HEK293 (cell line): ENCODE measurements around the gene COL6A1.

Experiments used
- KLF9 ChIP-seq: fragments of 450-650 bp; formaldehyde crosslinking; IDR thresholded peaks from 2 replicates; pipeline ENCODE4 v1.5.1; 2016; ENCODE audit warnings: missing biosample characterization, missing genetic modification characterization, low read depth
- ZNF184 ChIP-seq: fragments of 450-650 bp; IDR thresholded peaks from 2 replicates; pipeline ENCODE4 v1.5.1; 2018; ENCODE audit warnings: missing biosample characterization, mild to moderate bottlenecking, missing genetic modification characterization
- ZNF292 ChIP-seq: fragments of 450-650 bp; formaldehyde crosslinking; IDR thresholded peaks from 2 replicates; pipeline ENCODE4 v1.5.1; 2016; ENCODE audit warnings: low read depth, missing biosample characterization, missing genetic modification characterization, borderline replicate concordance
- ZNF585B ChIP-seq: fragments of 450-650 bp; formaldehyde crosslinking; IDR thresholded peaks from 2 replicates; pipeline ENCODE4 v1.5.1; 2016; ENCODE audit warnings: missing biosample characterization, missing genetic modification characterization
- TF ChIP-seq, protein P1 (sequence below): fragments of 450-650 bp; formaldehyde crosslinking; IDR thresholded peaks from 2 replicates; pipeline ENCODE4 v1.5.1; 2016; ENCODE audit warnings: missing biosample characterization, missing genetic modification characterization
- TF ChIP-seq, protein P2 (sequence below): fragments of 450-650 bp; formaldehyde crosslinking; IDR thresholded peaks from 2 replicates; pipeline ENCODE4 v1.5.1; 2016; ENCODE audit warnings: missing biosample characterization, missing genetic modification characterization
- TF ChIP-seq, protein P3 (sequence below): fragments of 450-650 bp; formaldehyde crosslinking; IDR thresholded peaks from 2 replicates; pipeline ENCODE4 v1.5.1; 2016; ENCODE audit warnings: missing biosample characterization, missing genetic modification characterization

DNA sequence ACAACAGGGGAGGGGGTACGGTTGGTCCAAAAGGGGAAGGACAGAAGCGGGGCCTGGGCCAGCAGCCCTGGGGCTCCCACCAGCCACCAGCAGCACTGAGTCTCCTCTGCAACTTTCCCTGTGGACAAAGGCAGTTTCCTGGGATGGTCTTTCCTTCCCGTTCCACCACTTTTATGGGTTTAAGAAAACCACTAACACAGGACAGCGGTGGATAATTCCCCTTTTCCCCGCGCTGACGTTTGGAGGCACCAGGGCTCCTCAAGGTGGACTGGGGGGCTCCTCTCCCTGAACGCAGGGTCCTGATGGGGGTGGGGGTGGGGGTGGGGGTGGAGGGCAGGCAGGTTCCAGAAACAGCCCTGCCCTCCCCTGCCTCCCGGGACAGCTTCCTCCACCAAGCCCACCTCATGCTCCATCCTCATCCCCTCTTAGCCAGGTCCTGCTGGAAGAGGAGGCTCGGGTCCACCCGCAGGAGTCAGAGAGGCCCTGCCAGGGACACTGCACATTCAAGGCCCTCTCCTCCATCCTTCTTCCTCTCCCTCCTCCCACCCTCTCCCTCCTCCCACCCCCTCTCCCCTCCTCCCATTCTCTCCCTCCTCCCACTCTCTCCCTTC lies 4.8 kb upstream of the COL6A1 start:
- TF ChIP-seq, protein P1, sequence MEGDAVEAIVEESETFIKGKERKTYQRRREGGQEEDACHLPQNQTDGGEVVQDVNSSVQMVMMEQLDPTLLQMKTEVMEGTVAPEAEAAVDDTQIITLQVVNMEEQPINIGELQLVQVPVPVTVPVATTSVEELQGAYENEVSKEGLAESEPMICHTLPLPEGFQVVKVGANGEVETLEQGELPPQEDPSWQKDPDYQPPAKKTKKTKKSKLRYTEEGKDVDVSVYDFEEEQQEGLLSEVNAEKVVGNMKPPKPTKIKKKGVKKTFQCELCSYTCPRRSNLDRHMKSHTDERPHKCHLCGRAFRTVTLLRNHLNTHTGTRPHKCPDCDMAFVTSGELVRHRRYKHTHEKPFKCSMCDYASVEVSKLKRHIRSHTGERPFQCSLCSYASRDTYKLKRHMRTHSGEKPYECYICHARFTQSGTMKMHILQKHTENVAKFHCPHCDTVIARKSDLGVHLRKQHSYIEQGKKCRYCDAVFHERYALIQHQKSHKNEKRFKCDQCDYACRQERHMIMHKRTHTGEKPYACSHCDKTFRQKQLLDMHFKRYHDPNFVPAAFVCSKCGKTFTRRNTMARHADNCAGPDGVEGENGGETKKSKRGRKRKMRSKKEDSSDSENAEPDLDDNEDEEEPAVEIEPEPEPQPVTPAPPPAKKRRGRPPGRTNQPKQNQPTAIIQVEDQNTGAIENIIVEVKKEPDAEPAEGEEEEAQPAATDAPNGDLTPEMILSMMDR (tag by site-specific recombination): no peak
- TF ChIP-seq ZNF184 (tag by site-specific recombination) (no peak), KLF9 (tag by site-specific recombination) (no peak), ZNF292 (tag by site-specific recombination) (no peak), ZNF585B (tag by site-specific recombination) (no peak)
- TF ChIP-seq, protein P2, sequence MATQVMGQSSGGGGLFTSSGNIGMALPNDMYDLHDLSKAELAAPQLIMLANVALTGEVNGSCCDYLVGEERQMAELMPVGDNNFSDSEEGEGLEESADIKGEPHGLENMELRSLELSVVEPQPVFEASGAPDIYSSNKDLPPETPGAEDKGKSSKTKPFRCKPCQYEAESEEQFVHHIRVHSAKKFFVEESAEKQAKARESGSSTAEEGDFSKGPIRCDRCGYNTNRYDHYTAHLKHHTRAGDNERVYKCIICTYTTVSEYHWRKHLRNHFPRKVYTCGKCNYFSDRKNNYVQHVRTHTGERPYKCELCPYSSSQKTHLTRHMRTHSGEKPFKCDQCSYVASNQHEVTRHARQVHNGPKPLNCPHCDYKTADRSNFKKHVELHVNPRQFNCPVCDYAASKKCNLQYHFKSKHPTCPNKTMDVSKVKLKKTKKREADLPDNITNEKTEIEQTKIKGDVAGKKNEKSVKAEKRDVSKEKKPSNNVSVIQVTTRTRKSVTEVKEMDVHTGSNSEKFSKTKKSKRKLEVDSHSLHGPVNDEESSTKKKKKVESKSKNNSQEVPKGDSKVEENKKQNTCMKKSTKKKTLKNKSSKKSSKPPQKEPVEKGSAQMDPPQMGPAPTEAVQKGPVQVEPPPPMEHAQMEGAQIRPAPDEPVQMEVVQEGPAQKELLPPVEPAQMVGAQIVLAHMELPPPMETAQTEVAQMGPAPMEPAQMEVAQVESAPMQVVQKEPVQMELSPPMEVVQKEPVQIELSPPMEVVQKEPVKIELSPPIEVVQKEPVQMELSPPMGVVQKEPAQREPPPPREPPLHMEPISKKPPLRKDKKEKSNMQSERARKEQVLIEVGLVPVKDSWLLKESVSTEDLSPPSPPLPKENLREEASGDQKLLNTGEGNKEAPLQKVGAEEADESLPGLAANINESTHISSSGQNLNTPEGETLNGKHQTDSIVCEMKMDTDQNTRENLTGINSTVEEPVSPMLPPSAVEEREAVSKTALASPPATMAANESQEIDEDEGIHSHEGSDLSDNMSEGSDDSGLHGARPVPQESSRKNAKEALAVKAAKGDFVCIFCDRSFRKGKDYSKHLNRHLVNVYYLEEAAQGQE (tag by site-specific recombination): no peak
- TF ChIP-seq, protein P3, sequence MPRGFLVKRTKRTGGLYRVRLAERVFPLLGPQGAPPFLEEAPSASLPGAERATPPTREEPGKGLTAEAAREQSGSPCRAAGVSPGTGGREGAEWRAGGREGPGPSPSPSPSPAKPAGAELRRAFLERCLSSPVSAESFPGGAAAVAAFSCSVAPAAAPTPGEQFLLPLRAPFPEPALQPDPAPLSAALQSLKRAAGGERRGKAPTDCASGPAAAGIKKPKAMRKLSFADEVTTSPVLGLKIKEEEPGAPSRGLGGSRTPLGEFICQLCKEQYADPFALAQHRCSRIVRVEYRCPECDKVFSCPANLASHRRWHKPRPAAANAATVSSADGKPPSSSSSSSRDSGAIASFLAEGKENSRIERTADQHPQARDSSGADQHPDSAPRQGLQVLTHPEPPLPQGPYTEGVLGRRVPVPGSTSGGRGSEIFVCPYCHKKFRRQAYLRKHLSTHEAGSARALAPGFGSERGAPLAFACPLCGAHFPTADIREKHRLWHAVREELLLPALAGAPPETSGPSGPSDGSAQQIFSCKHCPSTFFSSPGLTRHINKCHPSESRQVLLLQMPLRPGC (tag by site-specific recombination): no peak
